Ecto neural progenitor cell (in vitro differentiated cells): ENCODE results near the gene TRIM65.
"Not testable (repeated sequence)": the region's sequence is repeated elsewhere in the genome, so short reads cannot be mapped to it uniquely, and the experiment has no call there.

ENCODE experiments used
- DNase-seq: peaks from one replicate; pipeline ENCODE4 v3.0.0-alpha.2; 2018; ENCODE audit warnings: low spot score

Gene TRIM65

GRCh38 chr17:75875182-75875939, 21.4 kb downstream of the TRIM65 start:
- DNase-seq = no peak

- no peak for DNase-seq
These were observed 22.2 kb downstream of the TRIM65 start for GRCh38 chr17:75874323-75875181.

- no peak for DNase-seq
These were observed 23.0 kb downstream of the TRIM65 start for GRCh38 chr17:75873587-75874322.

- DNase-seq = no peak
These were observed 24.1 kb downstream of the TRIM65 start for GRCh38 chr17:75872434-75873351.

GRCh38 chr17:75870228-75870627, 26.5 kb downstream of the TRIM65 start:
- DNase-seq = not testable (repeated sequence)

GRCh38 chr17:75869282-75870141, 27.2 kb downstream of the TRIM65 start:
- DNase-seq = no peak

GRCh38 chr17:75868730-75869281, 27.9 kb downstream of the TRIM65 start:
- not testable (repeated sequence) for DNase-seq

GRCh38 chr17:75865404-75866188, 31.2 kb downstream of the TRIM65 start:
- not testable (repeated sequence) for DNase-seq

- DNase-seq = not testable (repeated sequence)
These were observed 31.9 kb downstream of the TRIM65 start for GRCh38 chr17:75864887-75865286.

- no peak for DNase-seq
These were observed 32.3 kb downstream of the TRIM65 start for GRCh38 chr17:75864448-75864871.

GRCh38 chr17:75861927-75862317, 34.8 kb downstream of the TRIM65 start:
- DNase-seq = no peak

GRCh38 chr17:75859358-75859757, 37.4 kb downstream of the TRIM65 start:
- not testable (repeated sequence) for DNase-seq

GRCh38 chr17:75856062-75856756, 40.5 kb downstream of the TRIM65 start:
- no peak for DNase-seq

- peak; percentile 99 for DNase-seq
These were observed 41.3 kb downstream of the TRIM65 start, which contains the start of gene WBP2 for GRCh38 chr17:75855310-75856061. WBP2 (minus strand) TSS chr17:75855335; CDS start chr17:75855297, 38 bp downstream.

- DNase-seq = no peak
These were observed 41.9 kb downstream of the TRIM65 start for GRCh38 chr17:75854881-75855309.

GRCh38 chr17:75854101-75854748, 42.5 kb downstream of the TRIM65 start:
- DNase-seq = peak; percentile 53

GRCh38 chr17:75853433-75853832, 43.3 kb downstream of the TRIM65 start:
- no peak for DNase-seq
